ENCODE results near the gene NFYC. TPM values are rescaled to one million over a fixed set of nuclear protein-coding genes. Genes with fewer than 3 reads are reported as not detected.
A peak's percentile ranks its signal among the peaks of the same experiment; 100 is the strongest.

NFYC gene
- total RNA-seq, 4 donors from 2014 or later: 45.3 to 58.6 (median 57.4) TPM

DNA sequence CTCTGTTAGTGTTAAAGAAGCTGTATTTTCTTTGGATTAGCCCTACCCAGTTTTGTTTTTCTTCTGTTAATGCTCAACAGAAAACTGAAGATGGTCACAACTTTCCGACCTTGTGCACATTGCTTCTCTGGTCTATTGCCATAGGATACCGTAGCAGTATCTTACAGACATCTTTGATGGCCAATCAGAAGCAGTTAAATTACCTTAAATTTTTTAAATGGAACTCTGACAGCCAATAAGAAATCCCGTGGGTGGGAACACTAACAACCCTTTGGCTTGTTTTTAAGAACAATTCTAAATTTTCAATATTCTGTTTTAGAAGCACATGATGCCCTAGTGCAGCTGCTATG lies 17.2 kb downstream of the NFYC start:
- ATAC-seq (peak; percentile 67 to 77), DNase-seq (no peak)
- intact Hi-C loops (cut with DNase I; ENCODE audit: low total_unique reads) (loop anchor here (1.0 kb wide), 1 partner anchor 17 kb away; the partner anchor contains the start of gene NFYC), in situ Hi-C loops (cut with MboI; ENCODE audit: low sequenced_read_pairs in 4 of 4) (no loop called here)
- peaks cover 63 to 68% of the 10 kb centered on the region in 2 donors for H3K4me1 ChIP-seq
- H3K27ac ChIP-seq: peak overlapping the region; percentile 82 to 91 (median 90)
- H3K27me3 ChIP-seq: no peaks in the 10 kb centered on the region
- H3K4me3 ChIP-seq: peak overlapping the region; percentile 56 to 63 (median 62)
- no peaks in the 10 kb centered on the region for H3K36me3 ChIP-seq
- TF ChIP-seq, protein P1, sequence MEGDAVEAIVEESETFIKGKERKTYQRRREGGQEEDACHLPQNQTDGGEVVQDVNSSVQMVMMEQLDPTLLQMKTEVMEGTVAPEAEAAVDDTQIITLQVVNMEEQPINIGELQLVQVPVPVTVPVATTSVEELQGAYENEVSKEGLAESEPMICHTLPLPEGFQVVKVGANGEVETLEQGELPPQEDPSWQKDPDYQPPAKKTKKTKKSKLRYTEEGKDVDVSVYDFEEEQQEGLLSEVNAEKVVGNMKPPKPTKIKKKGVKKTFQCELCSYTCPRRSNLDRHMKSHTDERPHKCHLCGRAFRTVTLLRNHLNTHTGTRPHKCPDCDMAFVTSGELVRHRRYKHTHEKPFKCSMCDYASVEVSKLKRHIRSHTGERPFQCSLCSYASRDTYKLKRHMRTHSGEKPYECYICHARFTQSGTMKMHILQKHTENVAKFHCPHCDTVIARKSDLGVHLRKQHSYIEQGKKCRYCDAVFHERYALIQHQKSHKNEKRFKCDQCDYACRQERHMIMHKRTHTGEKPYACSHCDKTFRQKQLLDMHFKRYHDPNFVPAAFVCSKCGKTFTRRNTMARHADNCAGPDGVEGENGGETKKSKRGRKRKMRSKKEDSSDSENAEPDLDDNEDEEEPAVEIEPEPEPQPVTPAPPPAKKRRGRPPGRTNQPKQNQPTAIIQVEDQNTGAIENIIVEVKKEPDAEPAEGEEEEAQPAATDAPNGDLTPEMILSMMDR (IDR thresholded peaks at IDR 0.05 in 4 of 5, conservative IDR thresholded peaks at IDR 0.05 in 1 of 5): no peak
- no peak for TF ChIP-seq POLR2A (IDR thresholded peaks at IDR 0.05)
- H3K9me3 ChIP-seq: no peaks in the 10 kb centered on the region

DNA sequence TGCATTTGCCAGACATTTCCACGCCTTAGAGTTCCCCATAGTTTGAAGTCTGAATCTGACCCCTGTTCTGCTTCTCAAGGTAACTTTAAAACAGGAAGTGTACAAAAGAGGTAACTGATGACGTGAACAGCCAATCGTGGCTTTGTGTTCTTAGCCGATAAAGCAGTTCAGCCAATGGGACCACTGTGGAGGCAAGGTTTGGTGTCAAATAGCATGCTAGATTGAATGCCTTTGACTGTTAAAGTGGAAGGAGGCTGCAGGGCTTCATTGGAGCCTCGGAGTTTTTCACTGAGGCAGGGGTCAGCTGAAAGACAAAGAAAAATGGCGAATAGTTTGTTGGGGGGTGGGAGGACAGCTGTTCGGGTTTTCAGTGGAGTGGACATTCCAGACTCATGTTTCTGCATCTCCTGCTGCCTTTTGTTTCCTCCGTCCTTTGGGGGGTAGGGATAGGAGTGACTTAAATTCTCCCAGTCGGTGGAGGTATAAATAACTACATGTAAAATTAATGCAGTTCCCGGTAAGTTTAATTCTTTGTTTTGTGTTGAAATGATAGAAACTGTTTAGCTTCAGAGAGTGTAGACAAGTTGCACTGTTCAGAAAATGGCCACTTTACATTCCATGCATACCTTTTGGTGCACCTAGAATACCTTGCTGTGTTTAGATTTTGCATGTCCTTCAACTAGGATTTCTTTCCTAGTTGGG lies 17.7 kb downstream of the NFYC start:
- intact Hi-C loops (cut with DNase I; ENCODE audit: low total_unique reads): loop anchor here (1.0 kb wide), 1 partner anchor 18 kb away; the partner anchor contains the start of gene NFYC
- TF ChIP-seq, protein P1 (IDR thresholded peaks at IDR 0.05 in 4 of 5, conservative IDR thresholded peaks at IDR 0.05 in 1 of 5): no peak
- peak in 1 of 2 donors; percentile 23 for TF ChIP-seq POLR2A (IDR thresholded peaks at IDR 0.05)

DNA sequence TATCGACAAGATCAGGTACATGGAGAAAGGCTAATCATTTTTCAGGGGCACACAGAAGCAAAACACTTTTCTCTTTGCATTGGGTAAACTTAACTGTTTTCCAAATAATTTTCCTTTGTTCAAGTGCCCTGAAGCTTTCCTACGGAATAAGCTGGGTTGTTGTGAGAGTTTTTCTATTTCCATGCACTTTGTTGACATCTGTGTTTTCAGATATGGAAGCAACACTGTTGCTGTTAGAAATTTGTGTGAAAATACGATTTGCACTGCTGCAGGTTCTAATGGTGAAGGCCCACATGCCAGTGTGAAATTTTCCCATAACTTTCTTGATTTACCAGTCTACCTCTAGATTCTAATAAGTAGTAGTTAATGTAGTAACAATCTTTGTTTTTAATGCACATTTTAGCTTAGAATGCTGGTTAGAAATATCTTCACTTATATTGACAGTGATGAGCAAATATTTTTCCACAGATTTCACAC lies 18.3 kb downstream of the NFYC start:
- TF ChIP-seq POLR2A (IDR thresholded peaks at IDR 0.05): no peak
- H3K4me1 ChIP-seq: peaks cover 67 to 73% of the 10 kb centered on the region in 2 donors
- ATAC-seq: no peak
- no peaks in the 10 kb centered on the region for H3K27me3 ChIP-seq
- peak overlapping the region; percentile 56 to 63 (median 62) for H3K4me3 ChIP-seq
- DNase-seq: no peak
- in situ Hi-C loops (cut with MboI; ENCODE audit: low sequenced_read_pairs in 4 of 4) (no loop called here), intact Hi-C loops (cut with DNase I; ENCODE audit: low total_unique reads) (loop anchor here (1.0 kb wide), 1 partner anchor 19 kb away; the partner anchor contains the start of gene NFYC)
- H3K36me3 ChIP-seq: no peaks in the 10 kb centered on the region
- H3K9me3 ChIP-seq: no peaks in the 10 kb centered on the region
- peak overlapping the region; percentile 82 to 91 (median 90) for H3K27ac ChIP-seq

More for the DNA sequence above, 17.7 kb downstream of the NFYC start:
- peak; percentile 84 to 88 for DNase-seq
- no peaks in the 10 kb centered on the region for H3K9me3 ChIP-seq
- peak overlapping the region; percentile 56 to 63 (median 62) for H3K4me3 ChIP-seq
- peaks cover 67 to 73% of the 10 kb centered on the region in 2 donors for H3K4me1 ChIP-seq
- H3K36me3 ChIP-seq: no peaks in the 10 kb centered on the region
- H3K27me3 ChIP-seq: no peaks in the 10 kb centered on the region
- in situ Hi-C loops (cut with MboI; ENCODE audit: low sequenced_read_pairs in 4 of 4): no loop called here
- ATAC-seq: peak; percentile 93 to 98
- H3K27ac ChIP-seq: peak overlapping the region; percentile 82 to 91 (median 90)

DNA sequence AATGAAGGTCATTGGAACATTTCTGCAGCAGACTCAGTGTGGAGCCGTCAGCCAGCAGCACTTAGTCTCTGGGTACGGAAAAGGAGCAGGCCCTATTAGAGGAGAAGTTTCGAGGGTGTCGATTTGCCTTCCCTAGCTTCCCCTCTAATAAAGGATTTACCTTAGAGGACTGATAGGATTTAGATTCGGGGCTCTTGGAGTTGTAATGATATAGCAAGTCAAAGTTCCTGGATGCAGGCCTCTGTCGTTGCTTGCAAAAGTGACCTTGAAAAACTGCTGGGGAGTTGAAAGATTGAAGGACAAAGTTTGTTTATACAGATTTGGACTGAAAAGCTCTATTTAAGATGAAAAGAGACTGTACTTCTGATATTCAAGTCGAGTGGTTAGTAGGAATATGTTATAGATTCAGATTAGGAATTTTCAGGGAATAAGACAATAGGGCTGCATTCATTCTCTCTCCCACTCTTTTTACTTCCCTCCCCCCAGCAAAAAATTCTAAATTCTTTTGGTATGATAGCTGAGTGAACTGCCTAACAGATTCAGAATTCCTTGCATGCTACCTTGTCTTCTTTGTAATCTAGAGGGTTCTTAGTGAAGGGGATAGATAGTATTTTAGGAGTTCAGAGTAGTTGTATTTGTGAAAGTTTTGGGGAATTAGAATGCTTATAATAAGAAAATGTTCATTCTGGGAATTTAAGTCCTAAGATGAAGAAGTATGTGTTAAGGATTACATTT lies 19.2 kb downstream of the NFYC start:
- no peak for ATAC-seq
- peak overlapping the region; percentile 56 to 63 (median 62) for H3K4me3 ChIP-seq
- H3K36me3 ChIP-seq: no peaks in the 10 kb centered on the region
- peaks cover 72 to 76% of the 10 kb centered on the region in 2 donors for H3K4me1 ChIP-seq
- H3K27me3 ChIP-seq: no peaks in the 10 kb centered on the region
- peak overlapping the region; percentile 82 to 91 (median 90) for H3K27ac ChIP-seq
- intact Hi-C loops (cut with DNase I; ENCODE audit: low total_unique reads): no loop called here
- no peak for TF ChIP-seq POLR2A (IDR thresholded peaks at IDR 0.05)
- TF ChIP-seq, protein P1 (IDR thresholded peaks at IDR 0.05 in 4 of 5, conservative IDR thresholded peaks at IDR 0.05 in 1 of 5): no peak
- no peaks in the 10 kb centered on the region for H3K9me3 ChIP-seq
- no peak for DNase-seq
- in situ Hi-C loops (cut with MboI; ENCODE audit: low sequenced_read_pairs in 4 of 4): no loop called here
